ENCODE results near the gene POGLUT3.

- TF ChIP-seq CTCF (IDR thresholded peaks at IDR 0.05) (no peak), POLR2A (IDR thresholded peaks at IDR 0.05) (no peak), EP300 (IDR thresholded peaks at IDR 0.05; ENCODE audit: low read depth) (no peak)
These were observed 25.5 kb downstream of the POGLUT3 start for GRCh38 chr11:108472681-108473080.
